Body of pancreas (tissue), 4 donors: ENCODE measurements around the gene KLF15. TPM values are rescaled to one million over a fixed set of nuclear protein-coding genes. Genes with fewer than 3 reads are reported as not detected.
A peak's percentile ranks its signal among the peaks of the same experiment; 100 is the strongest.
"Not testable (repeated sequence)": the region's sequence is repeated elsewhere in the genome, so short reads cannot be mapped to it uniquely, and the experiment has no call there.

ENCODE experiments used
- ATAC-seq: fragments of 150-250 bp; one replicate; pipeline ENCODE4 v1.9.1; 2016
- DNase-seq, 4 donors: peaks; one replicate each; pipeline ENCODE4 v3.0.0-alpha.2; 2019
- H3K27ac ChIP-seq, 4 donors: fragments of 200-600 bp; sonication (generic); 1 replicate in 3 of 4; 2 replicates in 1 of 4; pipeline versions ENCODE4 v1.5.1 to v1.6.1; 2016 to 2019; ENCODE audit warnings: mild to moderate bottlenecking in 1 of 4, mixed read lengths in 1 of 4, moderate library complexity in 1 of 4
- H3K27me3 ChIP-seq, 2 donors: fragments of 200-600 bp; sonication (generic); one replicate each; pipeline ENCODE4 v1.6.0; 2016; ENCODE audit warnings: mild to moderate bottlenecking in 1 of 2
- H3K36me3 ChIP-seq, 2 donors: fragments of 200-600 bp; sonication (generic); replicated peaks in 1 of 2; 2 replicates each; pipeline ENCODE4 v1.5.1; 2016; ENCODE audit warnings: low read depth in 2 of 2; ENCODE audit not compliant: insufficient read depth in 1 of 2
- H3K4me1 ChIP-seq: fragments of 200-600 bp; sonication (generic); one replicate; pipeline ENCODE4 v1.6.0; 2016
- H3K4me3 ChIP-seq, 2 donors: fragments of 200-600 bp; sonication (generic); 1 replicate in 1 of 2; 2 replicates in 1 of 2; pipeline ENCODE4 v1.5.1; 2016 to 2019
- H3K9me3 ChIP-seq, 3 donors: fragments of 200-600 bp; sonication (generic); 1 replicate in 2 of 3; 2 replicates in 1 of 3; pipeline ENCODE4 v1.5.1; 2016
- CTCF ChIP-seq, 7 experiments: fragments of 450-650 bp in 4 of 7; fragments of 200-600 bp in 3 of 7; sonication (generic) in 3 of 7; IDR thresholded peaks; one replicate each; pipeline ENCODE4 v1.5.1; 2016 to 2019; ENCODE audit warnings: antibody characterized with exemption in 7 of 7
- POLR2A ChIP-seq, 3 donors: fragments of 450-650 bp; IDR thresholded peaks; one replicate each; pipeline ENCODE4 v1.6.1; 2016; ENCODE audit warnings: antibody characterized with exemption in 3 of 3, mild to moderate bottlenecking in 2 of 3
- WGBS, 2 donors: methylation state at CpG; one replicate each; pipeline ENCODE4 v1.1.5; 2017; 5-methylcytosine and 5-hydroxymethylcytosine counted together
- intact Hi-C: fragments of 100-400 bp; cut with DNase I; formaldehyde crosslinking; loops from one replicate; pipeline ENCODE4 v1.15.1; 2023
- total RNA-seq, 2 donors: library from RNA; depleted of rRNA; stranded (reverse); fragments of >200 nt; gene quantifications; one replicate each; pipeline ENCODE4 v1.1.0, GENCODE V29; 2016

The KLF15 gene
- total RNA-seq, 2 donors from 2014 or later: 37.4 to 40.2 TPM

GRCh38 chr3:126337980-126338651, 19.1 kb downstream of the KLF15 start:
- WGBS, 2 donors: 75 to 78% methylated on average over 11 of the region's 11 CpGs
- Histone ChIP-seq H3K27me3 (no peaks in the 10 kb centered on the region), H3K27ac (no peak overlapping the region), H3K4me3 (no peak overlapping the region), H3K4me1 (peaks cover 7% of the 10 kb centered on the region), H3K36me3 (no peaks in the 10 kb centered on the region), H3K9me3 (no peaks in the 10 kb centered on the region)
- intact Hi-C loops: no loop called here
- TF ChIP-seq POLR2A (IDR thresholded peaks at IDR 0.05) (no peak), CTCF (IDR thresholded peaks at IDR 0.05) (no peak)
- no peak for ATAC-seq
- DNase-seq: no peak

- WGBS, 2 donors: 65 to 66% methylated on average over 4 to 15 of the region's 15 CpGs
Measured at GRCh38 chr3:126331812-126332336, 25.3 kb downstream of the KLF15 start.

GRCh38 chr3:126329927-126330725, 27.1 kb downstream of the KLF15 start:
- 83 to 97% methylated on average over 6 to 7 of the region's 7 CpGs for WGBS, 2 donors
- Histone ChIP-seq H3K36me3 (peaks cover 0 to 3% of the 10 kb centered on the region in 2 donors), H3K4me1 (no peaks in the 10 kb centered on the region), H3K9me3 (peaks cover 0 to 13% (median 0%) of the 10 kb centered on the region in 3 donors), H3K4me3 (no peak overlapping the region), H3K27me3 (no peaks in the 10 kb centered on the region), H3K27ac (no peak overlapping the region)
- DNase-seq: peak in 1 of 4 donors; percentile 4
- TF ChIP-seq CTCF (IDR thresholded peaks at IDR 0.05) (no peak), POLR2A (IDR thresholded peaks at IDR 0.05) (no peak)
- ATAC-seq: no peak
- intact Hi-C loops: no loop called here

More at GRCh38 chr3:126331812-126332336, 25.3 kb downstream of the KLF15 start:
- ATAC-seq, H3K4me1 ChIP-seq, intact Hi-C loops, H3K27me3 ChIP-seq, H3K36me3 ChIP-seq, H3K4me3 ChIP-seq, H3K27ac ChIP-seq: not testable (repeated sequence)
- peak in 1 of 4 donors; percentile 2 for DNase-seq
- H3K9me3 ChIP-seq: peaks cover 0 to 13% (median 0%) of the 10 kb centered on the region in 3 donors

GRCh38 chr3:126326629-126327028, 30.6 kb downstream of the KLF15 start:
- WGBS, 2 donors: 82 to 83% methylated on average over 4 of the region's 4 CpGs
- H3K4me1 ChIP-seq: no peaks in the 10 kb centered on the region

More at GRCh38 chr3:126326629-126327028, 30.6 kb downstream of the KLF15 start:
- no peak overlapping the region for H3K4me3 ChIP-seq
- H3K9me3 ChIP-seq: peaks cover 0 to 13% (median 0%) of the 10 kb centered on the region in 3 donors
- intact Hi-C loops: no loop called here
- H3K36me3 ChIP-seq: peaks cover 0 to 3% of the 10 kb centered on the region in 2 donors
- H3K27ac ChIP-seq: no peak overlapping the region
- no peaks in the 10 kb centered on the region for H3K27me3 ChIP-seq
- no peak for ATAC-seq
- no peak for DNase-seq
- no peak for TF ChIP-seq CTCF (IDR thresholded peaks at IDR 0.05)
- TF ChIP-seq POLR2A (IDR thresholded peaks at IDR 0.05): no peak
